Hematopoietic multipotent progenitor cell treated with erythropoietin and hydrocortisone succinate and interleukin-3 and kit ligand, for 15 days (in vitro differentiated cells): ENCODE results near the gene KRTAP5-6.

ENCODE experiments used
- DNase-seq: peaks from one replicate; pipeline ENCODE4 v3.0.0-alpha.2; 2015; ENCODE audit warnings: low spot score

KRTAP5-6 gene

GRCh38 chr11:1696608-1697570 lies at the start of gene KRTAP5-6:
Gene KRTAP5-6, plus strand, starts transcription at chr11:1697195. Its CDS starts 51 bp downstream, at chr11:1697246.
- no peak for DNase-seq

GRCh38 chr11:1647901-1648652 lies 48.9 kb upstream of the KRTAP5-6 start:
- DNase-seq: no peak

- DNase-seq: no peak
Measured at GRCh38 chr11:1648653-1649420, 48.2 kb upstream of the KRTAP5-6 start.

GRCh38 chr11:1650034-1650917 lies 46.7 kb upstream of the KRTAP5-6 start:
- DNase-seq: no peak

- DNase-seq: no peak
Measured at GRCh38 chr11:1650918-1651262, 46.1 kb upstream of the KRTAP5-6 start.

- DNase-seq: no peak
Measured at GRCh38 chr11:1651411-1651980, 45.5 kb upstream of the KRTAP5-6 start.

- no peak for DNase-seq
Measured at GRCh38 chr11:1652026-1652425, 45.0 kb upstream of the KRTAP5-6 start.

GRCh38 chr11:1652442-1652770 lies 44.6 kb upstream of the KRTAP5-6 start:
- DNase-seq: no peak

GRCh38 chr11:1652771-1653540 lies 44.0 kb upstream of the KRTAP5-6 start:
- DNase-seq: peak; percentile 71

GRCh38 chr11:1653541-1654387 lies 43.2 kb upstream of the KRTAP5-6 start:
- no peak for DNase-seq

- no peak for DNase-seq
Measured at GRCh38 chr11:1654388-1655167, 42.4 kb upstream of the KRTAP5-6 start.

- DNase-seq: no peak
Measured at GRCh38 chr11:1655168-1656060, 41.6 kb upstream of the KRTAP5-6 start.

- no peak for DNase-seq
Measured at GRCh38 chr11:1656061-1656441, 40.9 kb upstream of the KRTAP5-6 start.

GRCh38 chr11:1656670-1657069 lies 40.3 kb upstream of the KRTAP5-6 start:
- no peak for DNase-seq

GRCh38 chr11:1659506-1659905 lies 37.5 kb upstream of the KRTAP5-6 start:
- DNase-seq: no peak

GRCh38 chr11:1660111-1660867 lies 36.7 kb upstream of the KRTAP5-6 start:
- no peak for DNase-seq
